Neutrophil (primary cell): Measurements from ENCODE around the gene EPHA2.

Experiments
- H3K27ac ChIP-seq: fragments of 200-600 bp; sonication (generic); 2 replicates; pipeline ENCODE4 v1.5.1; 2016; ENCODE audit warnings: mild to moderate bottlenecking, moderate library complexity
- H3K27me3 ChIP-seq: fragments of 200-600 bp; sonication (generic); 2 replicates; pipeline ENCODE4 v1.6.0; 2016; ENCODE audit warnings: mild to moderate bottlenecking
- H3K36me3 ChIP-seq: fragments of 200-600 bp; sonication (generic); 2 replicates; pipeline ENCODE4 v1.5.1; 2017
- H3K4me1 ChIP-seq, 2 experiments: fragments of 200-600 bp in 1 of 2; sonication (generic) in 1 of 2; 1 replicate in 1 of 2; 2 replicates in 1 of 2; pipeline versions ENCODE4 v1.5.1 to v1.6.1; 2013 to 2016; ENCODE audit warnings: low read depth in 1 of 2, low read length in 1 of 2, mild to moderate bottlenecking in 1 of 2, moderate library complexity in 1 of 2; ENCODE audit not compliant: control insufficient read depth in 1 of 2, insufficient read depth in 1 of 2
- H3K4me3 ChIP-seq, 2 experiments: fragments of 200-600 bp in 1 of 2; sonication (generic) in 1 of 2; 1 replicate in 1 of 2; 2 replicates in 1 of 2; pipeline ENCODE4 v1.5.1; 2013 to 2016; ENCODE audit warnings: low read depth in 1 of 2, low read length in 1 of 2, mild to moderate bottlenecking in 1 of 2, moderate library complexity in 1 of 2
- H3K9me3 ChIP-seq: fragments of 200-600 bp; sonication (generic); 2 replicates; pipeline ENCODE4 v1.5.1; 2016
- TF ChIP-seq, protein P1 (sequence below): fragments of 200-600 bp; sonication (generic); IDR thresholded peaks from 2 replicates; pipeline ENCODE4 v1.5.1; 2016; ENCODE audit warnings: antibody characterized with exemption

EPHA2 gene

DNA sequence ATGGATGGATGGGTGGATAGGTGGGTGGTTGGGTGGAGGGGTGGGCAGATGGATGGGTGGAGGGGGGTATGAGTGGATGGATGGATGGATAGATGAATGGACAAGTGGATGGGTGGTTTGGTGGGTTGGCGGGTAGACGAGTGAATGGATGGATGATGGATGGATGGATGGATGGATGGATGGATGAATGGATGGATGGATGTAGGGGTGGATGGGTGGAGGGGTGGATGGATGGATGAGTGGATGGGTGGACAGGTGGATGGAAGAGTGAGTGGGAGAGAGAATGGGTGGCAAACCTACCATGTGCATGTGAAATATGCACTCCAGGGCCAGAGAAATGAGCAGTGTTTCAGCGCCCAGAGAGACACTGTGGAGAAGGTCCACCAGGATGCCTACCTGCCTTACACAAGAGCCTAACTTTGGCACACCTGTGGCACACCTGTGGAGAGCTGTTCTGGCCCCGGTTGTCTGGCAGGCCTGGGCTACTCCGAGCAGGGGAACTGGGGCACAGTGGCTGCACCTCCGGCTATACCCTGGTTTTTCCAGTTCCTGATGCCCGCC lies 12.8 kb downstream of the EPHA2 start:
- Histone ChIP-seq H3K27me3 (peaks cover 17% of the 10 kb centered on the region), H3K4me1 (no peaks in the 10 kb centered on the region), H3K36me3 (no peaks in the 10 kb centered on the region), H3K9me3 (no peaks in the 10 kb centered on the region), H3K4me3 (no peak overlapping the region), H3K27ac (no peak overlapping the region)
- TF ChIP-seq, protein P1, sequence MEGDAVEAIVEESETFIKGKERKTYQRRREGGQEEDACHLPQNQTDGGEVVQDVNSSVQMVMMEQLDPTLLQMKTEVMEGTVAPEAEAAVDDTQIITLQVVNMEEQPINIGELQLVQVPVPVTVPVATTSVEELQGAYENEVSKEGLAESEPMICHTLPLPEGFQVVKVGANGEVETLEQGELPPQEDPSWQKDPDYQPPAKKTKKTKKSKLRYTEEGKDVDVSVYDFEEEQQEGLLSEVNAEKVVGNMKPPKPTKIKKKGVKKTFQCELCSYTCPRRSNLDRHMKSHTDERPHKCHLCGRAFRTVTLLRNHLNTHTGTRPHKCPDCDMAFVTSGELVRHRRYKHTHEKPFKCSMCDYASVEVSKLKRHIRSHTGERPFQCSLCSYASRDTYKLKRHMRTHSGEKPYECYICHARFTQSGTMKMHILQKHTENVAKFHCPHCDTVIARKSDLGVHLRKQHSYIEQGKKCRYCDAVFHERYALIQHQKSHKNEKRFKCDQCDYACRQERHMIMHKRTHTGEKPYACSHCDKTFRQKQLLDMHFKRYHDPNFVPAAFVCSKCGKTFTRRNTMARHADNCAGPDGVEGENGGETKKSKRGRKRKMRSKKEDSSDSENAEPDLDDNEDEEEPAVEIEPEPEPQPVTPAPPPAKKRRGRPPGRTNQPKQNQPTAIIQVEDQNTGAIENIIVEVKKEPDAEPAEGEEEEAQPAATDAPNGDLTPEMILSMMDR = no peak

DNA sequence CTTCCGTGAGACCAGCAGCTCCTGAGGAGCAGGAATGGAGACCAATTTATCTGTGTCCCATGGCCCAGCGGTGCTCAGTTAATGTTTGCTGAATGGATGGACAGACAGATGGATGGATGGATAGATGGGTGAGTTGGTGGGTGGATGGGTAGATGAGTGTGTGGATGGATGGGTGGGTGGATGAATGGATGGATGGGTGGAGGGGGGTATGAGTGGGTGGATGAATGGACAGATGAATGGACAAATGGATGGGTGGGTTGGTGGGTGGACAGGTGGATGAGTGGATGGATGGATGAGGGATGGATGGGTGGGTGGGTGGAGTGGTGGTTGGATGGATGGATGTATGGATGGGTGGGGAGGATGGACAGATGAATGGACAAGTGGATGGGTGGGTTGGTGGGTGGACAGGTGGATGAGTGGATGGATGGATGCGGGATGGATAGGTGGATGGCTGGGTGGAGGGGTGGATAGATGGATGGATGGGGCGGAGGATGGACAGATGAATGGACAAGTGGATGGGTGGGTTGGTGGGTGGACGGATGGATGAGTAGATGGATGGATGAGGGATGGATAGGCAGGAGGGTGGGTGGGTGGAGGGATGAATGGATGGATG lies 13.4 kb downstream of the EPHA2 start:
- H3K4me3 ChIP-seq = no peak overlapping the region
- H3K27me3 ChIP-seq = peaks cover 17% of the 10 kb centered on the region
- no peaks in the 10 kb centered on the region for H3K36me3 ChIP-seq
- H3K4me1 ChIP-seq = no peaks in the 10 kb centered on the region
- TF ChIP-seq, protein P1 = no peak
- H3K9me3 ChIP-seq = no peaks in the 10 kb centered on the region
- H3K27ac ChIP-seq = no peak overlapping the region

- Histone ChIP-seq H3K4me1 (no peaks in the 10 kb centered on the region), H3K27me3 (peaks cover 17% of the 10 kb centered on the region), H3K4me3 (no peak overlapping the region), H3K9me3 (no peaks in the 10 kb centered on the region), H3K27ac (no peak overlapping the region), H3K36me3 (no peaks in the 10 kb centered on the region)
- TF ChIP-seq, protein P1 = no peak
These were observed 14.1 kb downstream of the EPHA2 start for GRCh38 chr1:16141573-16142336.

GRCh38 chr1:16140068-16140596 lies 15.7 kb downstream of the EPHA2 start:
- no peak overlapping the region for H3K4me3 ChIP-seq
- H3K27me3 ChIP-seq = peaks cover 17% of the 10 kb centered on the region
- TF ChIP-seq, protein P1 = no peak
- H3K36me3 ChIP-seq = no peaks in the 10 kb centered on the region
- H3K9me3 ChIP-seq = no peaks in the 10 kb centered on the region
- H3K27ac ChIP-seq = no peak overlapping the region
- H3K4me1 ChIP-seq = no peaks in the 10 kb centered on the region

DNA sequence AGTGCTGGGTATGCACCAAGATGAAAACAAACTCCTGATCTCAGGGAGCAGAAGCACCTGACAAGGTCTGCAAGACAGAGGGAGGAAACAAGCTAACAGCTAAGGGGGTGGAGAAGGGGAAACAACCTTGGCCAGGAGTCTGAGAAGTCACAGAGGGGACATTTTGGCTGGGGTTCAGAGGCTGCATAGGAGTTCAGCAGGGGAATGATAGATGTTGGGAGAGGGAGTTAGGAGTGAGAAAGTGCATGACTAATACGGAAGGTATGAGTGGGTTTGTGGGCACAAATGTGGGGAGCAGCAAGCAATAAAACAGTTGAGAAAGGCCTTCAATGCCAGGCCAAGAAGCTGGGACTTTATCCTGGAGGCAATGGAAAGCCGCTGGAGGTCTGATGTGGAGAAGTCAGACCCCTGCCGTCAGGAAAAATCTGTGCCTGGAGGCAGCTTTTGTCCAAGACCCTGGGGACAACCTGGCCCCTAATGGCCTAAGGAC lies 16.4 kb downstream of the EPHA2 start:
- Histone ChIP-seq H3K27ac (no peak overlapping the region), H3K4me3 (no peak overlapping the region), H3K27me3 (peaks cover 17% of the 10 kb centered on the region), H3K9me3 (no peaks in the 10 kb centered on the region), H3K36me3 (no peaks in the 10 kb centered on the region), H3K4me1 (no peaks in the 10 kb centered on the region)
- TF ChIP-seq, protein P1 = no peak
